Ishikawa (cell line): ENCODE results near the gene PNLIPRP2.

Experiments used
- EGR1 ChIP-seq: IDR thresholded peaks from 2 replicates; pipeline ENCODE4 v1.6.1; 2012
- EP300 ChIP-seq: IDR thresholded peaks from 2 replicates; pipeline ENCODE4 v1.6.1; 2012; ENCODE audit warnings: borderline replicate concordance
- TAF1 ChIP-seq: IDR thresholded peaks from 2 replicates; pipeline ENCODE4 v1.6.1; 2012; ENCODE audit warnings: low read depth, mild to moderate bottlenecking

- no peak for TF ChIP-seq EGR1
- no peak for TF ChIP-seq EP300
- no peak for TF ChIP-seq TAF1
Observed at GRCh38 chr10:116594525-116595035, 26.2 kb upstream of the PNLIPRP2 start.
